ENCODE results near the gene LSM3.

Gene LSM3

GRCh38 chr3:14242490-14243311 lies 64.1 kb downstream of the LSM3 start:
- no peak for FAIRE-seq

- FAIRE-seq = no peak
These were observed 65.2 kb downstream of the LSM3 start for GRCh38 chr3:14243782-14244181.

- no peak for FAIRE-seq
These were observed 66.1 kb downstream of the LSM3 start for GRCh38 chr3:14244521-14245247.

- peak; percentile 3 for FAIRE-seq
These were observed 66.6 kb downstream of the LSM3 start for GRCh38 chr3:14245248-14245639.

GRCh38 chr3:14245822-14246221 lies 67.2 kb downstream of the LSM3 start:
- no peak for FAIRE-seq

- FAIRE-seq = no peak
These were observed 67.8 kb downstream of the LSM3 start for GRCh38 chr3:14246414-14246813.

GRCh38 chr3:14248477-14248848 lies 69.8 kb downstream of the LSM3 start:
- no peak for FAIRE-seq

- peak; percentile 88 for FAIRE-seq
These were observed 70.4 kb downstream of the LSM3 start for GRCh38 chr3:14248849-14249523.
